ENCODE measurements around the gene GATA2. TPM values are rescaled to one million over a fixed set of nuclear protein-coding genes. Genes with fewer than 3 reads are reported as not detected.

Gene GATA2
- total RNA-seq, 1 experiment from 2014 or later: 74.6 TPM

GRCh38 chr3:128458746-128459460 lies 34.1 kb downstream of the GATA2 start:
- ATAC-seq: no peak
- POLR2A ChIA-PET: no interaction called here
- CTCF ChIA-PET: interaction anchor here (1.4 kb wide), 1 partner anchor 17 kb away, joined by 3 read pairs; no protein-coding TSS in a partner anchor
- no peaks in the 10 kb centered on the region for H3K27me3 ChIP-seq (ENCODE audit: control insufficient read depth, insufficient read depth, low read length)
- intact Hi-C loops (cut with micrococcal nuclease; ENCODE audit: unreplicated experiment): no loop called here
- H3K9me3 ChIP-seq (ENCODE audit: control insufficient read depth, insufficient read depth, low read depth, low read length): no peaks in the 10 kb centered on the region
- no peaks in the 10 kb centered on the region for H3K36me3 ChIP-seq (ENCODE audit: control insufficient read depth, insufficient read depth, low read length)
- TF ChIP-seq TCF7L2 (IDR thresholded peaks at IDR 0.05; ENCODE audit: low read depth, low read length): no peak
- TF ChIP-seq, protein P1, sequence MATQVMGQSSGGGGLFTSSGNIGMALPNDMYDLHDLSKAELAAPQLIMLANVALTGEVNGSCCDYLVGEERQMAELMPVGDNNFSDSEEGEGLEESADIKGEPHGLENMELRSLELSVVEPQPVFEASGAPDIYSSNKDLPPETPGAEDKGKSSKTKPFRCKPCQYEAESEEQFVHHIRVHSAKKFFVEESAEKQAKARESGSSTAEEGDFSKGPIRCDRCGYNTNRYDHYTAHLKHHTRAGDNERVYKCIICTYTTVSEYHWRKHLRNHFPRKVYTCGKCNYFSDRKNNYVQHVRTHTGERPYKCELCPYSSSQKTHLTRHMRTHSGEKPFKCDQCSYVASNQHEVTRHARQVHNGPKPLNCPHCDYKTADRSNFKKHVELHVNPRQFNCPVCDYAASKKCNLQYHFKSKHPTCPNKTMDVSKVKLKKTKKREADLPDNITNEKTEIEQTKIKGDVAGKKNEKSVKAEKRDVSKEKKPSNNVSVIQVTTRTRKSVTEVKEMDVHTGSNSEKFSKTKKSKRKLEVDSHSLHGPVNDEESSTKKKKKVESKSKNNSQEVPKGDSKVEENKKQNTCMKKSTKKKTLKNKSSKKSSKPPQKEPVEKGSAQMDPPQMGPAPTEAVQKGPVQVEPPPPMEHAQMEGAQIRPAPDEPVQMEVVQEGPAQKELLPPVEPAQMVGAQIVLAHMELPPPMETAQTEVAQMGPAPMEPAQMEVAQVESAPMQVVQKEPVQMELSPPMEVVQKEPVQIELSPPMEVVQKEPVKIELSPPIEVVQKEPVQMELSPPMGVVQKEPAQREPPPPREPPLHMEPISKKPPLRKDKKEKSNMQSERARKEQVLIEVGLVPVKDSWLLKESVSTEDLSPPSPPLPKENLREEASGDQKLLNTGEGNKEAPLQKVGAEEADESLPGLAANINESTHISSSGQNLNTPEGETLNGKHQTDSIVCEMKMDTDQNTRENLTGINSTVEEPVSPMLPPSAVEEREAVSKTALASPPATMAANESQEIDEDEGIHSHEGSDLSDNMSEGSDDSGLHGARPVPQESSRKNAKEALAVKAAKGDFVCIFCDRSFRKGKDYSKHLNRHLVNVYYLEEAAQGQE (IDR thresholded peaks at IDR 0.05; ENCODE audit: insufficient read depth in 1 of 2, low read depth in 2 of 2, low read length in 1 of 2): no peak
- TF ChIP-seq SIN3A (IDR thresholded peaks at IDR 0.05; ENCODE audit: borderline replicate concordance, insufficient read depth, low read depth, low read length): no peak
- no peak for TF ChIP-seq POLR2AphosphoS5 (IDR thresholded peaks at IDR 0.05; ENCODE audit: low read depth, low read length)
- TF ChIP-seq, protein P2, sequence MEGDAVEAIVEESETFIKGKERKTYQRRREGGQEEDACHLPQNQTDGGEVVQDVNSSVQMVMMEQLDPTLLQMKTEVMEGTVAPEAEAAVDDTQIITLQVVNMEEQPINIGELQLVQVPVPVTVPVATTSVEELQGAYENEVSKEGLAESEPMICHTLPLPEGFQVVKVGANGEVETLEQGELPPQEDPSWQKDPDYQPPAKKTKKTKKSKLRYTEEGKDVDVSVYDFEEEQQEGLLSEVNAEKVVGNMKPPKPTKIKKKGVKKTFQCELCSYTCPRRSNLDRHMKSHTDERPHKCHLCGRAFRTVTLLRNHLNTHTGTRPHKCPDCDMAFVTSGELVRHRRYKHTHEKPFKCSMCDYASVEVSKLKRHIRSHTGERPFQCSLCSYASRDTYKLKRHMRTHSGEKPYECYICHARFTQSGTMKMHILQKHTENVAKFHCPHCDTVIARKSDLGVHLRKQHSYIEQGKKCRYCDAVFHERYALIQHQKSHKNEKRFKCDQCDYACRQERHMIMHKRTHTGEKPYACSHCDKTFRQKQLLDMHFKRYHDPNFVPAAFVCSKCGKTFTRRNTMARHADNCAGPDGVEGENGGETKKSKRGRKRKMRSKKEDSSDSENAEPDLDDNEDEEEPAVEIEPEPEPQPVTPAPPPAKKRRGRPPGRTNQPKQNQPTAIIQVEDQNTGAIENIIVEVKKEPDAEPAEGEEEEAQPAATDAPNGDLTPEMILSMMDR (IDR thresholded peaks at IDR 0.05): no peak
- no TSS peak for BruUV-seq (replicated peaks)
- in situ Hi-C loops (cut with HindIII; ENCODE audit: low pct_unique_long_range_greater_than_20kb, low sequenced_read_pairs): no loop called here
- no peak overlapping the region for H3K27ac ChIP-seq (ENCODE audit: low read length)
- no peak for DNase-seq (ENCODE audit: low read depth, low spot score)
- no peaks in the 10 kb centered on the region for H3K4me1 ChIP-seq (ENCODE audit: control insufficient read depth, insufficient read depth, low read length)
- H3K4me3 ChIP-seq (ENCODE audit: low read depth in 2 of 2, low read length in 2 of 2): no peak overlapping the region

- BruUV-seq (replicated peaks): no TSS peak
- in situ Hi-C loops (cut with HindIII; ENCODE audit: low pct_unique_long_range_greater_than_20kb, low sequenced_read_pairs) (no loop called here), intact Hi-C loops (cut with micrococcal nuclease; ENCODE audit: unreplicated experiment) (no loop called here)
- Histone ChIP-seq H3K36me3 (ENCODE audit: control insufficient read depth, insufficient read depth, low read length) (no peaks in the 10 kb centered on the region), H3K4me1 (ENCODE audit: control insufficient read depth, insufficient read depth, low read length) (no peaks in the 10 kb centered on the region), H3K9me3 (ENCODE audit: control insufficient read depth, insufficient read depth, low read depth, low read length) (no peaks in the 10 kb centered on the region), H3K27ac (ENCODE audit: low read length) (no peak overlapping the region), H3K4me3 (ENCODE audit: low read depth in 2 of 2, low read length in 2 of 2) (no peak overlapping the region), H3K27me3 (ENCODE audit: control insufficient read depth, insufficient read depth, low read length) (no peaks in the 10 kb centered on the region)
- no peak for DNase-seq (ENCODE audit: low read depth, low spot score)
- ChIA-PET CTCF (no interaction called here), POLR2A (interaction anchor here (0.6 to 0.7 kb wide), 2 partner anchors 51 to 72 kb away, joined by 3 to 5 read pairs; no protein-coding TSS in a partner anchor)
- TF ChIP-seq POLR2AphosphoS5 (IDR thresholded peaks at IDR 0.05; ENCODE audit: low read depth, low read length) (no peak), SIN3A (IDR thresholded peaks at IDR 0.05; ENCODE audit: borderline replicate concordance, insufficient read depth, low read depth, low read length) (no peak), TCF7L2 (IDR thresholded peaks at IDR 0.05; ENCODE audit: low read depth, low read length) (no peak)
- TF ChIP-seq, protein P2 (IDR thresholded peaks at IDR 0.05): no peak
- TF ChIP-seq, protein P1 (IDR thresholded peaks at IDR 0.05; ENCODE audit: insufficient read depth in 1 of 2, low read depth in 2 of 2, low read length in 1 of 2): no peak
- no peak for ATAC-seq
Observed at GRCh38 chr3:128457937-128458336, 35.1 kb downstream of the GATA2 start.

Data from Panc1 (cell line).